ENCODE measurements around the gene TLN1.

DNA sequence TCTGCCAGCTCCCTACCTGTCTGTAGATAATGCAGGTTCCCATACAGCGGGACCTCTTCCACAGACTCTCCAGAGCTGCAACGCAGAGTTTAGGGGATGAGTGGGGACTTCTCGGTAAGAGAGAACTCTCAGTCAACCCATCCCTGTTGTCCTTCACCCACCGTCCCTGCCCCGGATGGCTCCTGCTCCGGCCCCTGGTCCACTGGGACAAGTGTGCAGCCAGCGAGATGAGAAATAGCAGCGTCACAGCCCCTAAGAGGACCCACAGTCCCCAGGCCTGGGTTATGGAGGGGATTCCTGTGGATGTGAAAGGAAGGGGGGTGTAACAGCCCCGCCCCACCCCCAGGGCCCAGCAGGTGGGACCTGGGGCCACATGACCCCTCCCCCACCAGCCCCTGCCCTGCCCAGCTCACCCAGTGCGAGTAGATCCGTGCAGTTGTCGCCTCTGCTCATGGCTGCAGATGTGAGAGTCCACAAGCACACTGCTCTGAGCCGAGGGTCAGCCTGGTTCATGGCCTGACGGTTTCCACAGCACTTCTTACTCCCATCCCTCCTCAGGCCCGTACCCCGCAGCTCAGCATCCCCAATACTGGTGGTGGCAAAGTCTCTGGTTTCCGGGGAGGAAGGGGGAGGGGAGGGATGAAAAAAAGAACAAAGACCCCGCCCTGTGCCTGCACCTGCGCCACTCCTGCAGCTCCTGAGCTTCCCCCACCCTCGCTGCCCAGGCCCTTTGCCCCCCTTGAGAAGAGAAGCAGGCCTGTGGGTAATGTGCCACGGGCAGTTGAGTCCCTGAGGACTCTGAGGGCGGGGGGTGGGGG lies 81.4 kb downstream of the TLN1 start, which contains the start of gene SIT1:
- TF ChIP-seq CTCF (IDR thresholded peaks at IDR 0.05 in 8 of 11, conservative IDR thresholded peaks at IDR 0.05 in 3 of 11) = no peak
- TF ChIP-seq POLR2A (IDR thresholded peaks at IDR 0.05) = no peak
- TF ChIP-seq POLR2AphosphoS5 (IDR thresholded peaks at IDR 0.05) = peak in 1 of 3 donors; percentile 30

All from spleen (tissue), 7 donors.